GM18868 (cell line): ENCODE results near the gene DEFB132.
A peak's percentile ranks its signal among the peaks of the same experiment; 100 is the strongest.

ENCODE experiments used
- ATAC-seq: cut with Tn5 transposase; IDR thresholded peaks from one replicate; pipeline ENCODE4 v1.9.1; 2021; ENCODE audit warnings: mild to moderate bottlenecking, moderate library complexity; ENCODE audit not compliant: unreplicated experiment

DEFB132 gene

DNA sequence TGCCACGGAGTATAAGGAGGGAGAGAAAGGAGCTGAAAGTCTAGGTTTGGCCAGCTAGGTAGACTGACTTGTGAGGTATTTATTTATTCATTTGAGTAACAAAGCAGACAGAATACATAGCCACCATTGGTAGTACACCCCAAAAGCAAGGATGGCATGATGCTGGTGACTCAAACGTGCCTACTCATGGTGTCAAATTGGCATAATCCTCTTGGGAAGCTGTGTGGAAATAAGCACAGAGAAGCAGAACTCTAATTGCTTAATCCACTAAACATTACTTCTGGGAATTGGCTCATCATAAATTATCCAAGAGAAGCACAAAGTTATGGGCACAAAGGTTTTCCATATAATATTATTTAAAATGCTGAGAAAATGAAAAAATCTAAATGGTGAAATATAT lies 2.5 kb downstream of the DEFB132 start:
- no peak for ATAC-seq

DNA sequence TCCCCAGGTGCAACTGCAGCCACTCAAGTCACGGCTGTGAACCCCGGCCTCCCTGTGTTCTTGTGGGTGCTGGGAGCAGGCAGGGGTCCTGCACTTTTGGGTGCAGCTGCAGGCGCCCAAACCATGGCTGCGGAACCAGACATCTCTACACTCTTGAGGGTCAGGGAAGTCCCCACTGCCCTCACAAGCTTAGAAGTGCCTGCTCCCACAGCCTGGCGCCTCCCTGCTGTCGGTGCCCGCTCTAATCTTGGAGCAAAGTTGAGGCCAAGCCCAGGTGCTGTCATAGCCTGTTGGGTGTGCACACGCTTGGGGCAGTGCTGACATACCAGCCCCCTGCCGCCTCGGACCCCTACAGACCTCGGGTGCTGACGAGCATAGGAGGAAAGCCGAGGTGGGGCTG lies 6.2 kb downstream of the DEFB132 start:
- ATAC-seq = no peak

DNA sequence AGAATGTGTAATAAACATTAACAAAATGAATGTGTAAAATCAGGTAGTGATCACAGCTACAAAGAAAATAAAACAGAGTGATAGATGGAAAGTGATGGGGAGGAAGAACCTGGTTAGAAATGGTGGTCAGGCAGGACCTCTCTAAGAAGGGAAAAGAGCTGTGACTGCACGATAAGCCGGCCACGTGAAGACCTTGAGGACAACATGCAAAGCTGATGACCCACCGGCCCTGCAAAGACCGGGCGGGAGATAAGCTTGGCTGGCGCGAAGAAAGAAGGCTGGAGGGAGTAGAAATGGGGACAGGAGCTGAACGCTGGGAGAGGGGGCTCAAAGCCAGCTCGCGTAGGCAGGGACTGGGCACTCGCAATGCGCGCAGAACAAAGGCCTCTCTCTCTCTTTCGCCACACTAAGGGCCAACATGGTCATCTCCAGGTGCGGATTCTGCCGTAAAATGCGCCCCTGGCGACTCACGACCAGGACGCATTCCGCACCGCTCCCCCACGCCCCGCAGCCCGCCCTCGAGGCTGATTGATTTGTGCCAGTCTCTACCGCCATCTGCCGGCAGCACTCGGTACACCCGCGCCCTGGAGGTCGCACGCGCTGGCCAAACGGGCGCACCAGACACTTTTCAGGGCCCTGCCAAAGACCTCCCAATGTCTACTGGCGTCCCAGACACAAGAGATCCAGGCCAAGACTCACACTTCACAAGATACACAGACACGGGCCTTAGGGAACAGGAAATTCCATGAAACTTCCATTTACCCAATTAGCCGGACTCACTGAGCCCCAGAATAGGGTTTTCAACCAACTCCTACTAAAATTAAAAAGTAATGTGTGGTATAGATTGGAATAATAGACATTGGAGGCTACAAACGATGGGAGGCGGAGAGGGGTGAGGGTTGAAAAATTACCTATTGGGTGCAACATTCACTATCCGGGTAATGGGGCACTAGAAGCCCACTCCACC lies 9.4 kb downstream of the DEFB132 start:
- ATAC-seq = peak; percentile 81

DNA sequence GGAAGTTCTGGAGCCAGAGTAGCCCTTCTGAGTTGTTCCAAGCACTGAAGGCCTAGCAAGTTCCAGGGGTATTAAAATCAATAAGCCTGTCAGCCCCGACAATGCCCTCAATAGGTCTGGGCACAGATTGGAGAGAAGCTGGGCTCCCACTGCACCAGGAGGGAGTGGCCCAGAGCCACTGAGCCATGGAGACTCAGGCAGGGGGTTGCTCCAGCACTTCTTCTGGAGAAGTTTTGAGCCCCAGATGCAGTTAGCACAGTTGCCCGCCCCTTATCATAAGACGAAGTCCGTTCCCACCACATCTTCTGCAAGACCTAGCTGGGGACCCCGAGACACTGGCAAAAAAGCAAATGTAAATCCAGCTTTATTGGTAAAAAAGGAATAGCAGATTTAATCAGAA lies 13.0 kb downstream of the DEFB132 start:
- ATAC-seq = no peak

DNA sequence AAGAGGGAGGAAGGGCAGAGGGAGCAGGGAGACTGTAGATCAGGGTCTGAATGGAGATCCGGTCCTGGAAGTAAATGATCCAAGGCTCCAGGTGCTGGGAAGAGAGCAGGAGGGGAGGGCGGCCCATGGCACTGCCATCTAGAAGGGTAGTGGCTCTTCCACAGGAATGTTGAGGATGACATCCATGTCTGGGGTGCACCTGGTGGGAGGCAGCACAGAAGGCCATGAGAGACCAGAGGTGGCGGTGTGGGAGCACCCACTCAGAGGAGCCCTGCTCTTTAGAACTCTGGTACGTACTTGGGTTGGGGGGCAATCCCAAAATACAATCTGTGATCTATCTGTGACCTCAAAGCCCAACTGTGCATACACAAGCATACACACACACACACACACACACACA lies 13.5 kb downstream of the DEFB132 start:
- no peak for ATAC-seq

DNA sequence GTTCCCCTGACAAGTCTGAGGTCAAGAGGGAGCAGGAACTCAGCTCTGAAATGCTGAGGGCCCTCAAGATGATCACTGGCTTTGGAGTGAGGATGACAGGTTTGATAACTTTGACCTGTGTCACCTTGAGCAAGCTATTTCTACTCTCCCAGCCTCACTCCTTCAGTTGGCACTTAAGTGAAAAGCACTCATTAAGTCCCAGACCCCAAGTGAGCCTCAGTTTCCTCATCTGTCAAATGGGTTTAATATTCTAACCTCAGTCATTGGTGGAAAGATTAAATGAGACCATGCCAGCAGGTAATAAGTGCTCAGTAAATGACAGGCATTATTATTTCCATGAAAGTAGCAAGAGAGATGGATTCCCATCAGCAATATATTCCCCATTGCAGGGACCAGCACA lies 14.0 kb downstream of the DEFB132 start:
- no peak for ATAC-seq

DNA sequence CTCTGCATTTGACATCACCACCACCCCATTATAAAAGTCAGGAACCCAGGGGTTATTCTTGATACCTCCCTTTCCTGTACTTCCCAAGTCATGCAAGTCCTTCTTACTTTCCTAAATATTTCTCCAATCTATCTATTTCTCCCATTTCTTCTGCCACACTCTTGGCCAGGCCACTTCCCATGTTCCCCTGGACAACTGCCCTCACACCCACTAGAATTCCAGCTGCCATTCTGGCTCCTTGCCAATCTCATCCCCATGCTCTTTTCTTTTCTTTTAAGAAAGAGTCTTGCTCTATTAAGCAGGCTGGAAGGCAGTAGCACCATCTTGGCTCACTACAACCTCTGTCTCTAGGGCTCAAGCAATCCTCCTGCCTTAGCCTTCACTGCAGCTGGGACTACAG lies 15.2 kb downstream of the DEFB132 start:
- ATAC-seq = no peak

DNA sequence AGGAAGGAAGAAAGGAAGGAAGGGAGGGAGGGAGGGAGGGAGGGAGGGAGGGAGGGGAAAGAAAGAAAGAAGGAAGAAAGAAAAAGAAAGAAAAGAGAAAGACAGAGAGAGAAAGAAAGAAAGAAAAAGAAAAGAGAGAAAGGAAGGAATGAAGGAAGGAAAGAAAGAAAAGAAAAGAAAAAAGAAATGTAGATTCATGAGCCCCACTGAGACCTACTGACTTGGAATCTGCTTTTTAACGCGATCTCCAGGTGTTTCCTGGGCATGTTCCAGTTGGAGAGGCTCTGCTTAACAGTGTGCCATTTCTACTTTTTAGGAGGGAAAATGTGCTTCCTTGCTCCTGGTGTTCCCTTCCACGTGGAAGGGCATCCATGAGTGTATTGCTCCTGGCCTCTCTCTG lies 16.4 kb downstream of the DEFB132 start:
- ATAC-seq = no peak

DNA sequence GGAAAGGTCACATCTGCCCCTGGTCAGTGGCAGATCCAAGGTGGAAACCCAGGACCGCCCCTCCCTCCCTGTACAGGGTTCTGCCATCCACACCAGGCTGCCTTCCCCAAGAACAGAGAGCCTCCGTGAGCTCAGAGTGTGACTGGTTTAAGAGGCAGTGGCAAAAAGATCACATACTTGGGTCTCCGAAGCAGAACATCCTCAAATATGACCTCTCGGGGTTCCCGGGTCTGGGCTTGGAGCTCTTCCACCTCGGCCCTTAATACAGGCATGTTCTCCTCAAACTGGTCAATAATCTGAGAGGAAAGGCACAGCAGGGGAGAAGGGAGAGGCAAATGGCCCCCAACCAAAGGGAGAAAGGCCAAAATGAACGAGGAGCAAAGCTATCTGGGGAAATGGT lies 18.3 kb downstream of the DEFB132 start:
- ATAC-seq = no peak

DNA sequence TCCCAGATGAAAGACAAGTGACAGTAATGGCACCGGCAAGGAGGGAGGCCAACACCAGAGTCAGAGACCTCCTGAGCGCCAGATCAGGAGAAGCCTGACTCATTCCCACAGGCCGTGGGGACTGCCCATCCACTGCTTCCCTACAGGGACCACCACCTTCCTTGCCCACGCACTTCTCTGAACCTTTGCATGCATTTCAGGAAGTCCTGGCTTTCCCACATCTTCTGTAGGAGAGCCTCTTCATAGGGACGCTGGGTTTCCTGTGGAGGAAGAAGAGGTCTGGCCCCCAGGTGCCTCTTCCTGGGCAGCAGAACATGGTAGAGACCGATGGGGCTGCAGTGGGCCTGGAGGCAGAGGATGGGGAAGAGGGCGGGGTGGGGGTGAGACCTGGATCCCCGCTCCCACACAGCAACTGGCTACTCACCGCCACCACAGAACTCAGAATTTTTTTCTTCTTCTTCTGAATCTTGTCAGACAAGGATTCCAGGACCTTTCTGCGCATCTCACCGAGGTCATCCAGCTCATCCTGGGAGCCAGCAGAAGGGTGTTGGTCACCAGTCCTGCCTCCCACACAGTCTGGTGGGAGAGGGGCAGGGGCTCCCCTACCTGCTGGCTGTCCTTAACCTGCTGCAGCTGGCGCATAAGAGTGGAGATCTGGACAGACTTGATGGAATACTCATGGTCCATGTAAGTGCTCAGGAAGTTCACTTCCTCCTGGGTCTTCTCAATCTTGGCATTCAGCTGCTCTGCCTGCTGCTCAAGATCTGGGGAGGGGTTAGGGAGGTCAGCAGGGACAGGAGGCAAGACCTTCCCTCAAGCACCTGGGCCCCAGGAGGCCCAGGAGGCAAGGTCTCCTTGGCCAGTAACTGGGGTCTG lies 19.3 kb downstream of the DEFB132 start:
- no peak for ATAC-seq

DNA sequence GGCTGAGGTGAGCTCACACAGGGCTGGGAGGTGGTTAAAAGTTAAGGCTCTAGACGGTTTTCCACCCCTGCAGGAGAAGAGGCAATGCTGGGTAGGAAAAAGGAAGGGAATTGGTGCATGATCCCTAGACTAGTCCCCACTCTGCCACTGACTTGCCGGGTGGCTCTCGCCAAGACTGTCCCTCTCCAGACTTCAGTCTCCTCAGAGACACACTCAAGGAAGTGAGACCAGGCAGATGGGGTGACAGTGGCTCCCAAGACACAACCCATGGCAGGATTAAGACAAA lies 19.9 kb downstream of the DEFB132 start:
- ATAC-seq = no peak

DNA sequence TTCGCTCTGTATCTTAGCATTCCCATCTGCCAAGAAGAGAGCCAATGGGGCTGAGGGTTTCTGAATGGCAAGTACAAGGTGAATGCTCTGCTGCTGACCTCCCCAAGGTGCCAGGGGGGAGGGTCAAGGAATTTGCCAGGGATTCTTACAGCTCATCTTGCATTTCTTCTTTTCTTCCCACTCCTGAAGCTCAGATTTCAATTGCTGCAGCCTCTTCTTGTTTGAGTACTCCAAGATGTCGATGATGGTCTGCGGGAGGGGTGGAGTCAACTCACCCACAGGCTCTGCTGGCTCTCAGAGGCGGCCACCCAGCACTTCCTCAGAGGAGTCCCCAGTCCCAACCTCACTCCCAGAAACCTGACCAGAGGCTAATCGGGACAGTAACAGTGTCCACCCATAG lies 20.7 kb downstream of the DEFB132 start:
- no peak for ATAC-seq

DNA sequence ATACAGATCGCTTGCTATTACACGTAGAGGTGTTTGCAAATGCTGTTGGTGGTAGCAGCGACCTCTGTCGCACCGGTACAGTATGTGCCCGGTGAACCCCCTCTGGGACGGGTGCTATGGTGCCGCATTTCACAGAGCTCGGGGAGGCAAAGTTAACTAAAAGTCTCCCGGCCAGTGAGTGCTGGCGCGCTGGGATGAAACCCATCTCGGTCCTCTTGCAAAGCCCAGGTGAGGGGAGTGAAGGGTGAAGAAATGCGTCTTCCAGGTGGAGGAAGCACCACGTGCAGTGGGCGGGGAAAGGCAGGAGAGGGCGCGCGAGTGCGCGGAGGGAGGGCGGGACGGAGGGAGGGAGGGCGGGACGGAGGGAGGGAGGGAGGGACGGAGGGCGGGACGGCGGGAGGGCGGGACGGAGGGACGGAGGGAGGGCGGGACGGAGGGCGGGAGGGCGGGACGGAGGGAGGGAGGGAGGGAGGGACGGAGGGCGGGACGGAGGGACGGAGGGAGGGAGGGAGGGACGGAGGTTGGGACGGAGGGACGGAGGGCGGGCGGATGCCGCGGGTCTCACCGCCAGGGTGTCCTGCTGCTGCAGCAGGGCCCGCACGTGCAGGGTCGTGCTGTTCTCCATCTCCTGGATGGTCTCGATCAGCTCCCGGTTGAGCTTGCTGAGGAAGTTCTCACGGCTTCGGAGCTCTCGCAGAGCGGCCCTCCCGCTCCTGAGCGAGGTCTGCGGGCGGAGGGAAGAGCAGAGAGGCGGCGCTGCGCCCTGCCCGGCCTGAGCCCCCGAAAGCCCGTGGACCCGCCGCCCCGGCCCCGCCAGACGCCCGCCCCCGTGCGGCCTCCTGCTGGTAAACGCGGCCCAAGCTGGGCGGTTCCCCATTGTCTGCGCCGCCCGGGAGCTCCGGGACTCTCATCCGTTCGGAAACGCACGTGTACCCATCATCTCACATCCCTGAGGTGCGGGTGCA lies 21.4 kb downstream of the DEFB132 start:
- ATAC-seq = no peak

DNA sequence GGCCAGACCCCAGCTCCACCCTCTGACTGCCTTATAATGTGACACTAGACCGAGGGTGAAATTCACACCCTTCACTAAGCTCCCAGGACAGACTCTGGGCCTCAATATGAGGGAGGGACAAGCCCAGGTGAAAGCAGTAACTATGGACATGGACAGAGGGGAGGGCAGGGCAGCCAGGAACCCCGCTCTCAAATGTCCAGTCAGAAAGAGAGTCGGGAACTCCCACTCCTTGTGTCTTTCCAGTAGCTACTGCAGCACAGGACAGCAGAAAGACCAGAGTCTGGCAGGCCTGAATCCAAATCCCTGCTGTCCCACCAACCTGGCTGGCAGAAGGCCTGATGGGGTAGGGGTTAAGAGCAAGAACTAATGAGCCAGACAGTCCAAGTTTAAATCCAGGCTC lies 26.6 kb downstream of the DEFB132 start:
- ATAC-seq = no peak

DNA sequence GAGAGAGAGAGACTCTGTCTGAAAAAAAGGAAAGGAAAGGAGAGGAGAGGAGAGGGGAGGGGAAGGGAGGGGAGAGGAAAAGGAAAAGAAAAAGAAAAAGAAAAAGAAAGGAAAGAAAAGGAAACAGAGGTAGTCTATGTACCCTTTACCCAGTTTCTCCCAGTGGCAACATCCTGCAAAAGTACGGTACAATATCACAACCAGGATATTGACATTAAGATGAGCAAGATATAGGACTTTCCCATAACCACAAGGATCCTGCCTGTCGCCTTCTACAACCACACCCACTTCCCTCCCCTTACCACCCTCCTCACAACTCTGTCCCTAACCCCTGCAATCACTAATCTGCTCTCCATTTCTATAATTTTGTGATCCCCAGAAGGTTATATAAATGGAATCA lies 29.0 kb downstream of the DEFB132 start:
- no peak for ATAC-seq

DNA sequence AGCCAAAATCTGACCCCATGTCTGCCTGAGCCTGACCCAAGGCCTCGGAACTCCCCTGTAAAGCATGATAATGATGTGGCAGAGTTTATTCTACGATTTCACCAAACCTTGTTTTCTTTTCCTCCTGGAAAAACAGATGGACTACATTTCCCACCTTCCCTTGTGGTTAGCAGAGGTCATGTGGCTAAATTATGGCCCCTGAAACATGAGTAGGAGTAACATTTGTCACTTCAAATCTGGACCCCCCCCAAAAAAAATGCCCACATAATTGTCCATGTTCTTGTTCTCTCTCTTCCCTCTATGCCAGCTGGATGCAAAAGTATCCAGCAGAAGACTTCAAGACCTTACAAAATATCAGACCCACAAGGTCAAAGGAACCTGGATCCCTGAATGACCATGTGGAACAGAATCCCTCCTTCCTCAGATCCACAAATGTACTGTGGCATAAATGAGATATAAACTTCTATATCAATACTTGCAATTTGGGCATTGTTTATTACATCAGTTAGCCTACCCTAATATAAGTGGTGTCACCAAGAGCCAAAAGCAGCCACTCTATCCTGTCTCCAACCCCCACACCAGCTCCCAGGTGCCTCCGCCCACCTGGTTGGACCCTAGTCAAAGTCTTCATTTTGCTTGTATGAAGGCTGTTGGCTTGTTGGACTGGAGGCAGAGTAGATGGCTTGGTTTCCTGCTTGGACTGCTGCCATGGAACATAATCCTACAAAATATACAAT lies 31.6 kb downstream of the DEFB132 start:
- no peak for ATAC-seq

DNA sequence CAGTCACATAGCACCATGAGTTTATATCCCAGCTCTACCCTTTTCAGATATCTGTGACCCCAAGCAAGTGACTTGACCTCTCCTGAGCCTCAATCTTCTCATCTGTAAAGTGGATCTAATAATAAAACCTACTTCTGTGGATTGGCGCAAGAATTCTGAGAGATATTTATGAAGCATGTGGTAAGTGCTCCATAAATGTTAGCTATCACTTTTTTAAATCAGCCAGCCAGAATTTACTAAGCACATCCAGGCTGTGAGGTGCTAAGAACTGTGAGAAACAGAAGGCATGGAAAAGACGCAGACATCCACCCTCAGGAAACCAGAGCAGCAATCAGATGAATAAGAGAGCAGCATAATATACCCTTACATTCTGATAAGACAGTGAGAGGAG lies 32.2 kb downstream of the DEFB132 start:
- peak; percentile 13 for ATAC-seq

DNA sequence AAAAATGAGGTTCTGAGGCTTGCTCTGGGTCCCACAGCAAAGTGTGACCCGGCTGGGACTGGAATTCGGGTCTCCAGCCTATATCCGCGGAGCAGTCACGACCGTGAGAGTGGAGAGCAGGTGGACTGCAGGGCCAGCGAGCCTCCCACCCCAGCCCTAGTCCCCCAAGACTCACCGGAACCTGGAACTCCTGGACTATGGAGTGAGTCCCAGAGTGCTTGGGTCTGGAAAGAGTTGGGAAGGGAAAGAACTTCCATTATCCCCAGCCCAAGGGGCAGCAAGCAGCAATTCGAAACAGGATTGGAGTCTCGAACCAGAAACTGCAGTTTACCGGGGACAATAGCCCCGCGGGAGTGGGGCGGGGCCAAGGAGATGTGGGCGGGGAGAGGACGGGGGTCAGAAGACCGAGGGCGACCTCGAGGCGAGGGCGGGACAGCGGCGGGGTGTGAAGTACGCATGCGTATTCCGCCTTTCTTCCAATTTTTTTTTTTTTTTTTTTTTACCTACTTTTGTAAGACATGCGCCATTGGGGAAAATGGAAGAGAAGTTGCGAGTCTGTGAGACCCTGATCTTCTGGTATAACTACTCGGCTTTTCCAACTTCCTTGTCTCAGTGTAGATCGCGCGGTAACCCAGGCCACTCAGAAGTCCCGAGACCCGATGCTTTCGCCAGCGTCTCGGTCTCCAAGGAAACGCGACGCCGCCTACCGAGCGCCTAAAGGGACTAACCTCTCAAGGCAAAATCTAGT lies 32.7 kb downstream of the DEFB132 start, which contains the start of gene C20orf96:
TSS of gene C20orf96 (minus strand) at position 667 of the 748 bp plus-strand sequence. CDS start at position 527, 140 bp downstream.
- peak; percentile 80 for ATAC-seq

DNA sequence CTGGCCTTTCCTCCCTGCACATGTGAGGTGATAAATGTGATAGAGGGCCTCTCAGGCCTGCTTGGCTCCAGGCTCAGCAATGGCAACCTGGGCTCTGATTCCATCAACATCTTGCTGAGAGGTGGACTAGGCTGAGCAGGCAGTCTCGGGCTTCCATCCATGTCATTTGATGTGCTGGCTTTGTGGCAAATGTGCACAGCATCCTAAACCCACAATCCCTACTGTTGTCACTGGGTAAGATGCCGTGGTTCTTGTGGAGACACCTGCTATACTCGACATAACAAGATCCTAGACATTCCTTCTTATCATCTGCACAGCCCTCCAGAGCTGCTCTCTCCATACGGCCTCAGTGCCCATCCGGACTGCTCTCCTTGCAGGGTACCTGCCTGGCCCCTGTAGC lies 37.1 kb downstream of the DEFB132 start:
- ATAC-seq = no peak
